Endothelial cell of umbilical vein (primary cell): ENCODE results near the gene ITPR1. TPM values are rescaled to one million over a fixed set of nuclear protein-coding genes. Genes with fewer than 3 reads are reported as not detected.

ENCODE experiments used
- BruUV-seq: library from RNA; stranded (reverse); fragments of 400-500 nt; replicated peaks from 2 replicates; lab custom pipeline; 2021; lab: Mats Ljungman, UMichigan
- CTCF ChIA-PET: fragments of 300-600, 350-600 bp; sonication (Branson Sonifier 250); formaldehyde crosslinking; loops from one replicate; lab custom pipeline; 2021; ENCODE audit warnings: antibody characterized with exemption, inconsistent platforms; lab: Charles Lee
- POLR2A ChIA-PET: fragments of 300-600, 350-600 bp; sonication (Branson Sonifier 250); formaldehyde crosslinking; loops from one replicate; lab custom pipeline; 2021; ENCODE audit warnings: antibody characterized with exemption, inconsistent platforms; lab: Charles Lee
- DNase-seq: peaks from one replicate; pipeline ENCODE4 v3.0.0-alpha.2; 2011; ENCODE audit warnings: low read depth, low spot score
- FAIRE-seq: peaks from 2 replicates; lab custom pipeline; 2011; peaks lifted over from hg19 to GRCh38; lab: Jason Lieb, UNC
- H2AFZ ChIP-seq: 2 replicates; pipeline ENCODE4 v1.6.0; 2012; ENCODE audit warnings: low read depth, low read length, control low read depth, inconsistent platforms
- H3K27ac ChIP-seq: 2 replicates; pipeline ENCODE4 v1.5.1; 2011; ENCODE audit warnings: low read depth, mild to moderate bottlenecking, control low read depth, low read length, moderate library complexity; ENCODE audit not compliant: insufficient read depth
- H3K27me3 ChIP-seq, 2 experiments: 2 replicates each; pipeline versions ENCODE4 v1.6.0 to v1.6.1; 2011; ENCODE audit warnings: low read length in 2 of 2, mixed read lengths in 1 of 2; ENCODE audit not compliant: control insufficient read depth in 2 of 2, insufficient read depth in 2 of 2
- H3K36me3 ChIP-seq, 2 experiments: 2 replicates in 1 of 2; 3 replicates in 1 of 2; pipeline ENCODE4 v1.5.1; 2011; ENCODE audit warnings: low read length in 2 of 2, mild to moderate bottlenecking in 1 of 2, moderate library complexity in 1 of 2; ENCODE audit not compliant: control insufficient read depth in 2 of 2, insufficient read depth in 2 of 2; ENCODE audit errors: extremely low read depth in 1 of 2
- H3K4me1 ChIP-seq: 3 replicates; pipeline ENCODE4 v1.5.1; 2011; ENCODE audit warnings: mild to moderate bottlenecking, low read length; ENCODE audit not compliant: control insufficient read depth, insufficient read depth; ENCODE audit errors: extremely low read depth
- H3K4me2 ChIP-seq: 2 replicates; pipeline ENCODE4 v1.6.1; 2011; ENCODE audit warnings: low read length, control low read depth, mixed read lengths; ENCODE audit not compliant: insufficient read depth
- H3K4me3 ChIP-seq, 3 experiments: fragments of 200-600 bp in 1 of 3; sonication (generic), shearing (Covaris generic) in 1 of 3; replicated peaks in 1 of 3; 2 replicates each; pipeline ENCODE4 v1.5.1; 2011 to 2016; ENCODE audit warnings: control low read depth in 3 of 3, low read length in 3 of 3, mild to moderate bottlenecking in 2 of 3, inconsistent platforms in 1 of 3, low read depth in 1 of 3, moderate library complexity in 1 of 3; ENCODE audit not compliant: insufficient read depth in 1 of 3
- H3K79me2 ChIP-seq: 2 replicates; pipeline ENCODE4 v1.6.0; 2012; ENCODE audit warnings: low read length, inconsistent platforms; ENCODE audit not compliant: control insufficient read depth, insufficient read depth
- H3K9ac ChIP-seq: replicated peaks from 2 replicates; pipeline ENCODE3; 2011; ENCODE audit warnings: low read length, control low read depth; ENCODE audit not compliant: insufficient read depth; ENCODE audit errors: extremely low read depth
- H3K9me1 ChIP-seq: replicated peaks from 3 replicates; pipeline ENCODE4 v1.6.0; 2011; ENCODE audit warnings: mild to moderate bottlenecking, low read length; ENCODE audit not compliant: control insufficient read depth, insufficient read depth; ENCODE audit errors: extremely low read depth
- H3K9me3 ChIP-seq: replicated peaks from 2 replicates; pipeline ENCODE4 v1.5.1; 2012; ENCODE audit warnings: low read length, inconsistent platforms; ENCODE audit not compliant: control insufficient read depth, insufficient read depth
- H4K20me1 ChIP-seq: replicated peaks from 2 replicates; pipeline ENCODE3; 2011; ENCODE audit warnings: mild to moderate bottlenecking, low read length; ENCODE audit not compliant: control insufficient read depth, insufficient read depth; ENCODE audit errors: extremely low read depth
- CTCF ChIP-seq, 2 donors: IDR thresholded peaks; 1 replicate in 1 of 2; 2 replicates in 1 of 2; pipeline ENCODE4 v1.5.1; 2011; ENCODE audit warnings: low read length in 2 of 2, mild to moderate bottlenecking in 2 of 2, moderate library complexity in 2 of 2, control low read depth in 1 of 2, inconsistent platforms in 1 of 2, low read depth in 1 of 2; ENCODE audit not compliant: insufficient read depth in 1 of 2; ENCODE audit errors: extremely low read depth in 1 of 2
- EZH2 ChIP-seq: IDR thresholded peaks from 2 replicates; pipeline ENCODE4 v1.6.1; 2012; ENCODE audit warnings: borderline replicate concordance, low read depth, mild to moderate bottlenecking, moderate library complexity, low read length, inconsistent platforms; ENCODE audit not compliant: severe bottlenecking
- FOS ChIP-seq: IDR thresholded peaks from 2 replicates; pipeline ENCODE4 v1.6.1; 2011; ENCODE audit warnings: mild to moderate bottlenecking, low read length, moderate library complexity, borderline replicate concordance; ENCODE audit not compliant: insufficient read depth
- GATA2 ChIP-seq: IDR thresholded peaks from 2 replicates; pipeline ENCODE4 v1.7.0; 2011; ENCODE audit warnings: low read depth, mild to moderate bottlenecking, moderate library complexity, mixed read lengths, low read length; ENCODE audit not compliant: insufficient read length, insufficient read depth
- JUN ChIP-seq: IDR thresholded peaks from 2 replicates; pipeline ENCODE4 v1.6.1; 2011; ENCODE audit warnings: borderline replicate concordance, low read depth; ENCODE audit not compliant: insufficient read length, insufficient read depth
- MYC ChIP-seq: IDR thresholded peaks from one replicate; pipeline ENCODE4 v1.6.1; 2011; ENCODE audit warnings: mild to moderate bottlenecking, low read depth, low read length
- POLR2A ChIP-seq: IDR thresholded peaks from 2 replicates; pipeline ENCODE4 v1.6.1; 2012; ENCODE audit warnings: low read depth, mild to moderate bottlenecking, control low read depth, low read length
- POLR2AphosphoS5 ChIP-seq: IDR thresholded peaks from 2 replicates; pipeline ENCODE4 v1.6.1; 2012; ENCODE audit warnings: low read depth, mild to moderate bottlenecking, control low read depth, low read length, moderate library complexity; ENCODE audit not compliant: insufficient read depth
- dilution Hi-C: fragments of 300-500 bp; cut with MboI; formaldehyde crosslinking; loops from one replicate; pipeline ENCODE4 v1.15.0; 2019; ENCODE audit warnings: low sequenced_read_pairs; ENCODE audit not compliant: extremely low pct_ligation_motif_present
- intact Hi-C: fragments of 100-400 bp; cut with micrococcal nuclease; formaldehyde crosslinking; loops from one replicate; pipeline ENCODE4 v1.10.0; 2022
- polyA plus RNA-seq, 4 experiments: library from polyadenylated mRNA; depleted of rRNA in 3 of 4; stranded (reverse) in 3 of 4; unstranded in 1 of 4; fragments of >200 nt; gene quantifications; 2 replicates each; pipeline versions ENCODE4 v1.2.1 to v1.2.3, GENCODE V29; 2011 to 2012; ENCODE audit warnings: missing spikeins in 1 of 4
- total RNA-seq: library from RNA; stranded (reverse); gene quantifications from 2 replicates; pipeline ENCODE4 v1.2.3, GENCODE V29; 2021
- TF ChIP-seq, protein P1 (sequence below): IDR thresholded peaks from 2 replicates; pipeline ENCODE4 v1.6.1; 2011; ENCODE audit not compliant: insufficient read depth, insufficient read length

The ITPR1 gene
- total and polyA plus RNA-seq, 2 donors (not counting 3 experiments of a cell fraction or from before 2014, with no cell fraction given) = 5.1 to 16.1 TPM

DNA sequence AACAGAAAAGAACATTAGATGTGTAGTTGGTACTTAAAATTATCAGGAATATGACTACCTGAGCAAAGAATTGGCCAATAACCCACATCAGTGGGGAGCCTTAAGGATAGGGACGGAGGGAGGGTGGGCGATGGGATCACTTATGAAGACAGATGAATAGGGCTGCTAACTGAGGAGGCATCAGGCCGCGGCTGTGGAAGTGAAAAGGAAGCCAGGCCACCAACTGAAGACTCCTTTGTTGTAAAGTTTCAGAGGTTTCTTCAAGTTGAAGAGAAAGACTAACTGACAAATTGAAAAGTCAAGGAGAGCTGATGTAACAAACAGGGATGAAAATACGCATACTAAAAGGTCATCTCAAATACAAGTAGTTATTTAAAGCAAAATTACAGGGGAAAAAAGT, 350.5 kb downstream of the ITPR1 start:
- Histone ChIP-seq H2AFZ (no peak overlapping the region), H3K79me2 (no peaks in the 10 kb centered on the region), H3K9me3 (no peaks in the 10 kb centered on the region), H3K9me1 (no peaks in the 10 kb centered on the region), H3K27me3 (no peaks in the 10 kb centered on the region), H3K4me2 (no peak overlapping the region), H3K27ac (no peak overlapping the region), H4K20me1 (no peaks in the 10 kb centered on the region), H3K9ac (no peak overlapping the region), H3K4me1 (no peaks in the 10 kb centered on the region), H3K4me3 (no peak overlapping the region), H3K36me3 (no peaks in the 10 kb centered on the region)
- no TSS peak for BruUV-seq
- CTCF ChIA-PET = interaction anchor here (1.0 to 1.1 kb wide), 2 partner anchors 10 to 87 kb away, joined by 3 read pairs; no protein-coding TSS in a partner anchor
- TF ChIP-seq, protein P1, sequence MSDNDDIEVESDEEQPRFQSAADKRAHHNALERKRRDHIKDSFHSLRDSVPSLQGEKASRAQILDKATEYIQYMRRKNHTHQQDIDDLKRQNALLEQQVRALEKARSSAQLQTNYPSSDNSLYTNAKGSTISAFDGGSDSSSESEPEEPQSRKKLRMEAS = no peak
- POLR2A ChIA-PET = no interaction called here
- FAIRE-seq (no peak), DNase-seq (no peak)
- intact Hi-C loops = no loop called here
- dilution Hi-C loops = no loop called here

GRCh38 chr3:4845882-4846281, 352.7 kb downstream of the ITPR1 start:
- H3K9ac ChIP-seq = no peak overlapping the region
- no peaks in the 10 kb centered on the region for H3K36me3 ChIP-seq
- TF ChIP-seq, protein P1 = no peak
- TF ChIP-seq GATA2 (no peak), POLR2AphosphoS5 (no peak), JUN (no peak), EZH2 (no peak), FOS (no peak), POLR2A (no peak), CTCF (IDR thresholded peaks at IDR 0.05; ENCODE audit: extremely low read depth in 1 of 2, insufficient read depth in 1 of 2, low read depth in 1 of 2, low read length in 2 of 2) (no peak), MYC (no peak)
- no TSS peak for BruUV-seq
- H3K4me3 ChIP-seq = no peak overlapping the region
- no peak overlapping the region for H3K27ac ChIP-seq
- no peaks in the 10 kb centered on the region for H3K4me1 ChIP-seq
- ChIA-PET POLR2A (no interaction called here), CTCF (no interaction called here)
- no peak overlapping the region for H3K4me2 ChIP-seq
- H3K79me2 ChIP-seq = no peaks in the 10 kb centered on the region
- no peak overlapping the region for H2AFZ ChIP-seq
- no peak for FAIRE-seq
- dilution Hi-C loops (no loop called here), intact Hi-C loops (no loop called here)
- no peaks in the 10 kb centered on the region for H3K9me1 ChIP-seq
- no peaks in the 10 kb centered on the region for H3K27me3 ChIP-seq
- no peaks in the 10 kb centered on the region for H3K9me3 ChIP-seq
- no peaks in the 10 kb centered on the region for H4K20me1 ChIP-seq
- no peak for DNase-seq
